KG1 (cell line): ENCODE data around the gene GPR142.
A peak's percentile ranks its signal among the peaks of the same experiment; 100 is the strongest.

Experiments used
- DNase-seq: peaks from one replicate; lab custom pipeline; 2025; lab: John Stamatoyannopoulos, UW

The GPR142 gene

DNA sequence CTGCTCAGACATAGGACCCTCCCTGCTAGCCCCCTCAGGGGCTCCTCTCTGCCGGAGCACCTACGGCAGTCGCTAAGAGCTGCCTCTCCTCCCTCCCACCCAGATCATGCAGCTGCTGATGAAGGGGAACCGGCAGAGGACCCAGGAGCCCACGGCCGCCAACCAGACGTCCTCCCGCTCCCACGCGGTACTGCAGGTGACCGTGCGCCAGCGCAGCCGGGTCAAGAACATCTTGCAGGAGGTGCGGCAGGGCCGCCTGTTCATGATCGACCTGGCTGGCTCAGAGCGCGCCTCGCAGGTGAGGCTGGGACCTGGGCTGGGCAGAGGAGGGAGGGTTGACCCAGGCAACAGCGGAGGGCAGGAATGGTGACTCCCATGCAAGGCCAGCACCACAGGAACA lies 22.6 kb upstream of the GPR142 start:
- no peak for DNase-seq

DNA sequence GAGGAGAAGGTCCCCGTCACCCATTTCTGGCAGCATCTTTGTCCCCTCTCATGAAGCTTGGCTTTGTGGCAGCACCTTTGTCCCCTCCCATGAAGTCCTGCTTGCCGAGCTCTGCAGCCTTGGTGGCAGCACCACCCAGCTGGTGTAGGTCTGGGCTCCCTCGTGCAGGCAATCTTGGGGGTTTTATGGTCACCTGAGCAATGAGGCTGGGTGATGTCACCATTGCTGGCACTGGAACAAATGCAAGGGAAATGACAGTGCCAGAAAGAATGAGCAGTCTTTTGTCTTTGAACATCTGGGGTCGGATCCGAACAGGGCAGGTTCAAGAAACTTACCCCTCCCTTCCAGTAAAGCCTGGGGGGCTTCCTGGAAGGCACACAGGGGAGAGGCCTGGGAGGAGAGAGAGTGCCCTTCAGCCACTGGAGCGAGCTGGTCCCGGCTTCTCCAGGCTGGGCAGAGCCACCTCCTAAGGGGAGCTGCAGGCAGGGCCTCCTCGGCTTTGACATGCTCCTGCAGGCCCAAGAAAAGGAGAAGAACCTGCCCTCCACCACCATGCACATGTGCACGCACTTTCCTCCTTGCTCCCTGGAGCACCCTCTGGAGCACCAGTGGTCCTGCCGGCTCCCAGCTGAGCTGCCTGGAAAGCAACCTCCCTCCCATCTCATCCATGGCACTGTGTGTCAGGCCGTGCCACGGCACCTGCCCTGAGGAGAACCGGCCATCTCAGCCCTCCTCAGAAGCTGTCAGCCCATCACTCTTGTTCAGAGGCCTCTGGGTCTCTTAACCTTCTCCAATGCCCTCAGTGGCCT lies 21.7 kb upstream of the GPR142 start:
- no peak for DNase-seq

DNA sequence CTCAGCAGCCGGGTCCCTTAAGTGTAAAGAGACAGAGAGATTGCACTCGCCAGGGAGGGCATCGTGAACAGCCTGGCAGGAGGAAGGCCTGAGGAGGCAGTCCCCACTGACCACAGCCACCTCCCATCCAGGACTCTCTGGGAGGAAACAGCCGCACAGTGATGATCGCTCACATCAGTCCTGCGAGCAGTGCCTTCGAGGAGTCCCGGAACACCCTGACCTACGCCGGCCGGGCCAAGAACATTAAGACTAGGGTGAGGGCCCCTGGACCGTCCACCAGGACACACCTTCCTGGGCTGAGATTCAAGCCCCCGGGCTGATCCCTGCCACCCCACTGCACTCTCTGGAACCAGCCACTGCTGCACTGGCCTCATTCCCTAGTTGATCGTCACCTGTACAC lies 19.7 kb upstream of the GPR142 start:
- DNase-seq, result no peak

DNA sequence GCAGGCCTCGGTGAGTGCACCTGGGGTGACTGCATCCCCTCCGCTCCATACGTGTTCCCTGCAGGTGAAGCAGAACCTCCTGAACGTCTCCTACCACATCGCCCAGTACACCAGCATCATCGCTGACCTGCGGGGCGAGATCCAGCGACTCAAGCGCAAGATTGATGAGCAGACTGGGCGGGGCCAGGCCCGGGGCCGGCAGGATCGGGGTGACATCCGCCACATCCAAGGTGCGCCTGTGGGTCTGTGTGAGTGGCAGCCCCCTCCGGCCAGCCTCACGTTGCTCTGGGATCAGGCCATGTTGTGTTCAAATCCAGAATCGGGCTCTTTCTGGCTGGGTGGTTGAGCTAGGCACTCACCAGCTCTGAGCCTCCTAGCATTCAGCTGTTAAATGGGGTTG lies 18.2 kb upstream of the GPR142 start:
- DNase-seq, result no peak

DNA sequence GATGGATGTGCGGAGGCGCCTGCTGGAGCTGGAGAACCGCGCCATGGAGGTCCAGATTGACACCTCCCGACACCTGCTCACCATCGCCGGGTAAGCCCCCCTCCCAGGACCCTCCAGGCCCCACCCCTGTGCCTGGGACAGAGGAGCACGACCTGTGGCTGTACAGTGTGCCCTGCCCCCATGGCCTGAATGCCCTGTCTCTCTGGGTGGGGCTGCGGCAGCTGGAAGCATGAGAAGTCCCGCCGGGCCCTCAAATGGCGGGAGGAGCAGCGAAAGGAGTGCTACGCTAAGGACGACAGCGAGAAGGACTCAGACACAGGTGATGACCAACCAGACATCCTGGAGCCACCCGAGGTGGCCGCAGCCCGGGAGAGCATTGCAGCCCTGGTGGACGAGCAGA lies 16.8 kb upstream of the GPR142 start:
- DNase-seq, result no peak

DNA sequence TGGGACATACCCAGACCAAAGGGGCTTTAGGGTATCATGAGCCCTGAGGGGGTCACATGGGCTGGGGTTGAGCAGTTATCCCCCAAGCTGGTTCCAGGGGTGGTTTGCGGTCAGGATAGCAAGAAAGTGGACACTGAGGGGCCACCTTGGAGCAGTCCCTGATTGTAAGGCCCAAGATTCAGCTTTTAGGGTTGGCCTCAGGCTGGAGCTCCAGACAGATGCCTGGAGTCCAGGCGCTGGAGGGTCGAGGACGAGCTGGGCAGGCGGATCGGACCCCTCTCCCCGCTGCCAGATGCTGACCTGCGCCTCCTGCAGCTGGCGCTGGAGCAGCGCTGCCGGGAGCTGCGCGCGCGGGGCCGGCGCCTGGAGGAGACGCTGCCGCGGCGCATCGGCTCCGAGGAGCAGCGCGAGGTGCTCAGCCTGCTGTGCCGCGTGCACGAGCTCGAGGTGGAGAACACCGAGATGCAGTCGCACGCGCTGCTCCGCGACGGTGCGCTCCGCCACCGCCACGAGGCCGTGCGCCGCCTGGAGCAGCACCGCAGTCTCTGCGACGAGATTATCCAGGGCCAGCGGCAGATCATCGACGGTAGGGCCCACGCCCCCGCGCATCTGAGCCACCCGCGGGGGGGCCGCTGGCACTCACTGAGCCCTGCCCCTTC lies 15.6 kb upstream of the GPR142 start:
- no peak for DNase-seq

DNA sequence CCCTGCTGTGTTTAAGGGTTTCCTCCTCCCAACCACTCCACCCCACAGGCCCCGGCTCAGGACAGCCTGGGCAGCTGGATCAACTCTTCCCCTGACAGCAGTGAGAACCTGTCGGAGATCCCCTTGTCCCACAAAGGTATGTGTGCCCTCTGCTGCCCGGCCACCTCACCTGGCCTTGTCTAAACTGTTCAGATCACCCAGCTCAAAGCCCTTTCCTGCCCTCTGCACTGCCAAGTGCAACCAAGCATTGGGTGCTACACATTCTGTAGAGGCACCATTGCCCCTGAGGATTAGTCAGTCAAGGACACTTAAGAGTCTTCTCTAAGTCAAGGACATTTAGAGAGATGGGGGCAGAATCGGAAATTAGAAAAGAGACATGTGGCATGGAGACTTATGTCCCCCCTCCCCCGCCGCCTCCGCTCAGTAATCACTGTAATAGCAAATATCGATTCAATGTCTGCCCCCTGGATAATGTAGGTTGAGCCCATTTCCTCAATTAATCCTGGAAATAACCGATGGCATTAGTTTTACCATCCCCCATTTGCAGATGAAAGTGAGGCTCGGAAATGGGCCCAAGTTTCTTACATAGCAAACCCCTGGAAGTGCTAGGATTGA lies 13.8 kb upstream of the GPR142 start:
- no peak for DNase-seq

DNA sequence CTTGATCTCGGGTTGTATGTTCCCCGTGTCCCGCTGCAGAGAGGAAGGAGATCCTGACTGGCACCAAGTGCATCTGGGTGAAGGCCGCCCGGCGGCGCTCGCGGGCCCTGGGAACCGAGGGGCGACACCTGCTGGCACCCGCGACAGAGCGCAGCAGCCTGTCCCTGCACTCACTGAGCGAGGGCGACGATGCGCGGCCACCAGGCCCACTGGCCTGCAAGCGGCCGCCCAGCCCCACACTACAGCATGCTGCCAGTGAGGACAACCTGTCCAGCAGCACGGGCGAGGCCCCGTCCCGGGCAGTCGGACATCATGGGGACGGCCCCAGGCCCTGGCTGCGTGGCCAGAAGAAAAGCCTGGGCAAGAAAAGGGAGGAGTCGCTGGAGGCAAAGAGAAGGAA lies 13.2 kb upstream of the GPR142 start:
- peak; percentile 80 for DNase-seq

DNA sequence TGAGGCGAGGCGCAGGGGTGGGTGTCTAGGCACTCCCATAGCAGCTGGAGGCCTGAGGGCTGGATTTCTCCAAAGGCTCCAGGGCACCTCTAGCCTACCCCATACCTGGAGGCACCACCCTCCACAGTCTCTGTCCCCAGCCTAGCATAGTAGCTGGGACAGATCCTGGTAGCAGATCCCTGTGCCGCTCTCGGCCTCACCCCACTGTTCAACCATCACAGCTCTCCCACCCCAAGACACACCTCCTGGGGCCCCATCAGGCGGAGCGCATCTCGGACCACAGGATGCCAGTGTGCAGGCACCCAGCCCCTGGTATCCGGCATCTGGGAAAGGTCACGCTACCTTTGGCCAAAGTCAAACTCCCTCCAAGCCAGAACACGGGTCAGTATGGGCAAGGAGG lies 12.7 kb upstream of the GPR142 start:
- no peak for DNase-seq

DNA sequence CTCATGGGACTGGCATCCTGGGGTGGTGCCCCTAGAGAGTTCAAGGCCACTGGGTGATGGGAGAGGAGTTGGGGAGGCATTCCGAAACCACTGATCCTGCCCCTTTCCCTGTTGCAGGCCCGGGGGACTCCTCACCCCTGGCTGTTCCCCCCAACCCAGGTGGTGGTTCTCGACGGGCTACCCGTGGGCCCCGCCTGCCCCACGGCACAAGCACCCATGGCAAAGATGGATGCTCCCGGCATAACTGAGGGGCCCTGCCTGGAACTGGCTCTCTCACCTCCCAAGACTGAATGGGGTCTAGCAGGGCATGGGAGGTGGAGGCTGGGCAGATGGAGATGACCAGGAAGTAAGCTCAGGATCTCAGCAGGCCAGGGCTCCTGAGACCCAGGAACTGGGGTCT lies 12.2 kb upstream of the GPR142 start:
- DNase-seq, result no peak

DNA sequence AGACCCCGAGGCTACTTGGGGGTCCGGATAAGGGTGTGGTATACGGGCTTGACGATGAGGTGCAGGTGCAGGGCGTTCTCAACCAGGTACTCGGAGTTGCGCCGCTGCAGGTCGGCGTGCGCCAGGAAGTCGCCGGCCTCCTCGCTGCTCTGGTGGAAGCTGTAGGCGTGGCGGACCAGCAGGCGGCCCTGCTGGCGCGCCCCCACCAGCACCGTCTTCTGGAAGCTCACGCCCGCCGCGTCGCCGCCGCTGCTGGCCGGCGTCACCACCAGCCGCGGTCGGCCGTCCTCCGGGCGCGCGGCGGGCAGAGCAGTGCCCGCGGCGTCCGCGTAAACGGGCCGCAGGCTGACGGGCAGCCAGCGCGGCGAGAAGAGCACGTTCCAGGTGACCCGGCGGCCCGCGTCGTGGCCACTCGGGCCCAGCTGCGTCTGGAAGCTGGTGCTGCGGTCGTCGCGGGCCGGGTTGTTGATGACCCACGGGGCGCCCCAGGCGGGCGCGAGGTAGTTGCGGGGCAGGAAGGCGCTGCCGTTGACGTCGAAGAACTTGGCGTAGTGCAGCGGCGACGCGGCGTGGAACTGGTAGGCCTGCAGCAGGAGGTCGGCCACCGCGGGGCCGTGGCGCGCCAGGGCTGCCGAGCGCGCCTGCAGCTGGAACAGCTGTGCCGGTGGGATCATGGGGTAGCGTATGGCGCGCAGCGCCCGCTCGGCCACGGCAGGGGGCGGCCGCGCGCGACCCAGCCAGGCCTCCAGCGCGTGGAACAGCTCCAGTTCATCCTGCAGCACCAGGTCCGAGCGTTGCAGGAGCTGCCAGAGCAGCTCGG lies 10.4 kb upstream of the GPR142 start:
- DNase-seq, result no peak

DNA sequence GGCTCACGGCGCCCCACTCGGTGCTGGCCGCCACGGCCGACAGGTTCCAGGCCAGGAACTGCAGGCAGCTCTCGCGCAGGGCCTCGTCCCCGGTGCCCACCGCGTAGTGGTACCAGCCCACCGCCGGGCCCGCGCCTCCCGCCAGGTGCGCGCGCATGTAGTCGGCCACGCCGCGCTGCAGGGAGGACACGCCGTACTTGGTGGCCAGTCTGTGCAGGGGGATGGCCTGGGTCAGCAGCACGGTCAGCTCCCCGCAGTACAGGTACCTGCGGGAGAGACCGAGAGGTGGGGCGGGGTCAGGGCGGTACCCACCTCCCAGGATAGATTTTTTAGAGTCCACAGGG lies 9.9 kb upstream of the GPR142 start:
- no peak for DNase-seq

DNA sequence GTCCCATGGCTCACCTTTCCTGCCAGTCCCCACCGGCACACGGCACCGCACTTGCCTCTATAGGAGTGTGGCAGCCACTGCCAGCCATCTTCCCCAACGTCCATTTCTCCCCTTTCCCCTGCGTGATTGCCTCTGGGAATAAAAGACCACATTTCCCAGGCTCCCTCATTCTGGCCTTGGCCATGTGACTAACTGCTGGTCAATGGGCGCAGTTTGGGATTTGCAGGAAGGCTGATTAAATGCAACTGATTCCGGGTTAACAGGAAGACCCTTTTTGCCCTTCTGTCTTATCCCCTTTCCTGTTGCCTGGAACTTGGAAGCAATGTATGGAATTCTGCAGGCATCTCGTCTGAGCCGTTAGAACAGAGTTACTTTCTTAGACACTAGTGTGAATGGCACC lies 8.6 kb upstream of the GPR142 start:
- no peak for DNase-seq

DNA sequence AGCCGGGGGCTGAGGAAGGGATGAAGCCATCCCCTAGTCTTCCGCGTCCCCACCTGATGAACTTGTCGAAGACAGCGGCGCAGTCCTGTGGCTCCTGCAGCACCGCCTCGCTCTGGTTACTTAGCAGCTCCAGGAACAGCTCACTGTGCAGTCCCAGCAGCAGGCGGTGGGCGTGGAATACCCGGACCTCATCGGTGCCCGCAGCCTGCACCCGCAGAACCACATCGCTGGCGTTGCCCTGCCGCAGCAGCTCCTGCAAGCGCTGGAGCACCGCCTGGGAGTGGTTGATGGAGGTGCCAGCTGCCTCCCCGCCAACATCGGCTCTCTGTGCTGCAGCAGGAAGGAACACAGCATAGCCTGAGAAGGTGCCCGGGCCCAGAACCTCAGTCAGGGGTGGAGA lies 7.4 kb upstream of the GPR142 start:
- DNase-seq, result no peak

DNA sequence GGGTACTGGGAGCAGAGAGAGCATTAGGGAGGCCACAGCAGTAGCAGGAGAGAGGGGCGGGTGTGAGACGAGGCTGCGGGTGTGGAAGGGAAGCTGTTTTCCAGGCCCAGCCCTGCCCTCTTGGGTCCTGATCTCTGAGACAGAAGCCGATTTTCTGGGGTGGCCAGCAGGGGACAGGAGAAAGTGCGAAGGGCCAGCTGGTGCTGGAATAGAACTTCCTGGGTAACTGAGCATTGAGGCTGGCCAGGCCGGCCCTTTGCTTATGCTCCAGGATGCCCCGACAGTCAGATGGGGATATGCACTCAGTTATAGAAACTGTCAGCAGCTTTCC lies 6.4 kb upstream of the GPR142 start:
- DNase-seq, result no peak

DNA sequence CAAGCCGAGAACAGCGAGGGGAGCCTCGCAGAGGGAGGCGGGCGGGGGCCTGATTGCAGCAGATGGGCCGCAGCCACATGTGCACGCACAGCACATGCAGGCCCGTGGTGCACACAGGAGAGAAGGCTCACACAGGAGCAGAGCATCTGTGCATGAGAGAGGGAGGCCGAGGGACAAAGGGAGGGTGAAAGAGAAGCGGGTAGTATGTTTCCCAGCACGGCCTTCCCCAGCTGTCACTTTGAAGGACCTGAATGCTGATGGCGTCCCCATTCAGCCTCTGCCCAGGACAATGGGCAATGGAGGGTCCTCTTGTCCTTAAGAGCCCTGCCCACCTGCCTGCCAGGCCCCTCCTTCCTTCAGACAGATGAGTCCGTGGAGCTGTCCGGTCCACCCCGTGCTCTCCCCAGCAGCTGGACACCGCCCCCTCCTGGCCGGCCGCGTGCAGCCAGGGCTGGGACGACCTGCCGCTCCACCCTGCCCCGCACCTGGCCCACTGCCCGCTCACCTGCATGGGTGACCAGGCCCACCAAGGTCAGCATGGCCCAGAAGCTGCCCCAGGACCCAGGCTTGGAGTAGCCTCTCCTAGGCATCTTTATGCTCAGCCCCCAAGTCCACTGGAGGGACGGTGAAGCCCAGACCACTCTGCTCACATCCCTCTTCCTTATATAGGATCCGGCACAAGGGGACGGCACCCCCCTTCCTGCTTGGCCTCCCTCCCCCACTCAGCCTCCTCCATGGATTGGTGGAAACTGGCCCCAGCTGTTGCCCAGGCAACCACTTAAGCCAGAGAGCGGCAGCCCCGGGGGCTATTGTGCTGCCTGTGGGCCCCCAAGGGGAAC lies 5.9 kb upstream of the GPR142 start, which contains the start of gene BTBD17:
TSS of gene BTBD17 (minus strand) at position 639 of the 839 bp plus-strand sequence. CDS start at position 590, 49 bp downstream.
- DNase-seq, result no peak

DNA sequence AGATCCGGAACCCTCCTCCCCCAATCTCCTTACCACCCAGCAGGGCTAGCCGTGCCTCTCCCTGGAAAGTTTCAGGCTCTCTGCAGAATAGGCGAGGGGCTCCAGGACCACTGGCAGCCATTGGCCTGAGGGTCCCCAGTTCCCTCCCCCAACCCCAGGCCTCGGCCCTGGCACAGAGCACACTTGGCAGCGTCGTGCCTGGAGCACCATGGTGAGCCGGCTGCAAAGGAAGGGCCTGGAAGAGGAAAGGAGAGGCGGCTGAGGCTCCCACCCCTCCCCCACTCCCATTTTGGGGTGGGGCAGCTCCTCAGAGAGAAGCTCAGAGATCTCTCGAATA lies 5.3 kb upstream of the GPR142 start:
- DNase-seq, result no peak

DNA sequence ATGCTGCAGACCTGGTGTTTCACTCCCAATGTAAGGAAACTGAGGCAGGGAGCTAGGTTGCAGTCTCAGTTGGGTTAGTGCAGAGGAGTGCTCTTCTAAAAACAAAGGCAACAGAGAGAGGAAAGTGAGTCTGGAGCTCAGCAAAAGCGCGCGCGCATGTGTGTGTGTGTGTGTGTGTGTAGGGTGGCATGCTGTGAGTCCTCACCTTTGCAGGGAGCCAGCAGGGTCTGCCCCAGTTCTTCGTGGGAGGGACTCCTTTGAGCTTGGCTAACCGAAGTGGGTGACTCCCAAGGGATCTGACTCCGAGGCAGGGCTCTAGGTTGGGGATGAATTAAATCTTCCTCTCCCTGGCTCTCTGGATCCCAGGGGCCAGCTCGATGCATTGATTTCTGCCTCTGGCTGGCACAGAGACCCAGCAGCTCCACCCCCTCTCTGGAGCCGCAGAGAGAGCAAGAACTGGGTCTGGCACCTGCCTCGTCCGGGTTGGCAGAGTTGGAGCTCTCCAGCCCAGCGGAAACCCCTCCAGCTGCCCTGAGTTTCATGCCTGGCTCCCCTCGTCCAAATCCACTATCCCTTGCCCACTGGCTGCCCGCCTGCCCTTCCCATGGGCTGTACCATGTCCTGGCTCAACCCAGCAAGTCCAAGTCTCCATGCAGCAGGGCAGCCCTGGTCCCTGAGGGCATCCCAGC lies 4.4 kb upstream of the GPR142 start:
- no peak for DNase-seq

DNA sequence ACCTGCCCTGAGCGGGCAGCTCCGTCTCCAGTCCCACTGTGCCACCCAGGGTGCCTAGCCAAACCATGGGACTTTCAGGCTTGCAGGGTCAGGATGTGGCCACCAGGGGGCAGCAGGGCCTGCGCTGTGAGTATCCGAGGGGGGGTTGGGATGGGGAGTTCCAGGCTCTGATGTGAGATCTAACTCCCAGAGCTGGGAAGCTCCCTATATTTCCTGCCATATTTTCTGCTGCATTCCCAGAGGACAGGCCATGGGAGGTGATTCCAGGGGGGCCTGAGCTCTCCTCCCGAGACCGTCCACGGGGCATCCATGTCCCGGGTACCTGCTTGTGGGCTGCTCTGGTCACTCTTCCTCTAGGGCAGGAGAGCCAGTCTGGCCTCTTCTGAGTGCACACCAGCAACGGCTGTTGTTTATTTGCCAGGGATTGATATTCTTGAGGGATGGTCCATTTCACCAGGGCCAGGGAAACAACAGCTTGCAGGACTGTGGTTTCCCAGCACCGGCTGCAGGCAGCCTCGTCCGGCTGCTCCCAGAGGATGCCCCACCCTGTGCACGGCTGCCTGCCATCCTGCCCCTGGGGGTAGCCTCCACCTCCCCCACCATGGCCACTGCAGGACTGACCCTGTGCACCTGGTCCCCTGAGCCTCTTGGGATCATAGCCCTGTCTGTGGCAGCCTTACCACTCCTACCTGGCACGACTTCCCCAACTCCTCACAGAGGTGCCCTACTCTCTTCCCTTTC lies 1.2 kb downstream of the GPR142 start:
- peak; percentile 58 for DNase-seq

DNA sequence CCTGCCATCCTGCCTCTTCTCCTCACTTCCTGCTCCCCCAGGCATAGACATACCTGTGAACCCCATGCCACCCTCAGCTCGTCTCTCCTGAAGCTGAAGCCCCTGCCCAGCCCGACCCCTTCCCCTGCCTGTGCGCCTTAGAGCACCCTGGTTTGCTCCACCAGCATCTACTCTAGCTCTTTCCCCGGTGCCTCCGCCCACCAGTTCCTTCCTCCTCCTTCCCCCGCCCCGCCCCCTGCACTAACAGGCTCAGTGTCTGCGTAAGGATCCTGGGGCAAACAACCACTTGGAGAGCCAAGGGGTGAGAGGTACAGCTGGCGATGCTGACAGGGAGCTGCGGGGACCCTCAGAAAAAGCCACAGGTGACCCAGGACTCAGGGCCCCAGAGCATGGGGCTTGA lies 1.9 kb downstream of the GPR142 start:
- peak; percentile 25 for DNase-seq
